Osteoblast (primary cell): ENCODE measurements around the gene FBLIM1. TPM values are rescaled to one million over a fixed set of nuclear protein-coding genes. Genes with fewer than 3 reads are reported as not detected.

ENCODE experiments used
- DNase-seq: peaks from one replicate; pipeline ENCODE4 v3.0.0; 2011; ENCODE audit warnings: low spot score, mixed read lengths; ENCODE audit not compliant: insufficient read length; ENCODE audit errors: missing footprints
- H2AFZ ChIP-seq: 2 replicates; pipeline ENCODE4 v1.6.0; 2011; ENCODE audit warnings: mild to moderate bottlenecking, low read length
- H3K27ac ChIP-seq: 2 replicates; pipeline ENCODE4 v1.5.1; 2011; ENCODE audit warnings: mild to moderate bottlenecking, low read depth, low read length, moderate library complexity
- H3K27me3 ChIP-seq: 2 replicates; pipeline ENCODE4 v1.6.0; 2012; ENCODE audit warnings: mild to moderate bottlenecking, control low read depth, inconsistent platforms, low read length, moderate library complexity; ENCODE audit not compliant: insufficient read depth
- H3K36me3 ChIP-seq: 2 replicates; pipeline ENCODE4 v1.5.1; 2011; ENCODE audit warnings: mild to moderate bottlenecking, low read length, control low read depth, moderate library complexity; ENCODE audit not compliant: insufficient read depth
- H3K4me1 ChIP-seq: 2 replicates; pipeline ENCODE4 v1.5.1; 2011; ENCODE audit warnings: mild to moderate bottlenecking, low read length, control low read depth, moderate library complexity; ENCODE audit not compliant: insufficient read depth
- H3K4me2 ChIP-seq: 2 replicates; pipeline ENCODE4 v1.6.0; 2011; ENCODE audit warnings: mild to moderate bottlenecking, low read length; ENCODE audit not compliant: insufficient read depth
- H3K4me3 ChIP-seq: fragments of 200-600 bp; sonication (generic); 3 replicates; pipeline ENCODE4 v1.5.1; 2012; ENCODE audit warnings: mild to moderate bottlenecking, low read length, inconsistent platforms; ENCODE audit not compliant: insufficient read depth
- H3K79me2 ChIP-seq: 2 replicates; pipeline ENCODE4 v1.6.0; 2012; ENCODE audit warnings: mild to moderate bottlenecking, low read length, control low read depth, inconsistent platforms; ENCODE audit not compliant: insufficient read depth
- H3K9me3 ChIP-seq: 2 replicates; pipeline ENCODE4 v1.5.1; 2011; ENCODE audit warnings: low read depth, low read length, control low read depth
- H4K20me1 ChIP-seq: 2 replicates; pipeline ENCODE4 v1.6.0; 2012; ENCODE audit warnings: mild to moderate bottlenecking, low read length, control low read depth; ENCODE audit not compliant: insufficient read depth
- total RNA-seq: library from RNA; depleted of rRNA; stranded (reverse); fragments of >200 nt; gene quantifications from 2 replicates; pipeline ENCODE4 v1.2.3, GENCODE V29; 2012
- TF ChIP-seq, protein P1 (sequence below): IDR thresholded peaks from 2 replicates; pipeline ENCODE4 v1.5.1; 2011; ENCODE audit warnings: mild to moderate bottlenecking, low read depth, low read length, moderate library complexity; ENCODE audit errors: extremely low read depth

Gene FBLIM1
- total RNA-seq, 1 donor: 121 TPM

DNA sequence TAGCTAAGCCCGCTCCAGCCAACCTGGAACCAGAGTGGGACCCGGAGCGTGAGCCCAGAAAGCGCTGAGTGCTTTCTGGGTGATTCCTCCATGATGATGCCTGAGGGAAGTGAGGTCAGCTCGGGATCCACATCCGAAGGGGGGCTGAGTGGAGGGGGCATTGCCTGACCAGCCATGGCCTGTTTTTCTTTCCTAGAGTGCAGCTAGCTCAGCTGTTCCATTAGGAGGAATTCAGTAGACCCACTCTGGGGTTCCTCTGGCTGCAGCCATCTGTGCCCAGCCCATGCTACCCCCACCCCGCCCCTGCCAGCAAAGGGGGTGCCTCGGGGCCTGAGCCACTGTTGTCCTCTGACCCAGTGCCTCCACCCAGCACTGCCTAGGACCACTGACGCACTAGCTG lies 32.1 kb upstream of the FBLIM1 start:
- Histone ChIP-seq H3K9me3 (no peaks in the 10 kb centered on the region), H3K4me1 (no peaks in the 10 kb centered on the region), H3K4me3 (no peak overlapping the region), H3K36me3 (peaks cover 67% of the 10 kb centered on the region), H3K27ac (no peak overlapping the region), H4K20me1 (no peaks in the 10 kb centered on the region), H2AFZ (no peak overlapping the region), H3K27me3 (no peaks in the 10 kb centered on the region), H3K4me2 (no peak overlapping the region), H3K79me2 (no peaks in the 10 kb centered on the region)
- DNase-seq: peak; percentile 62
- TF ChIP-seq, protein P1, sequence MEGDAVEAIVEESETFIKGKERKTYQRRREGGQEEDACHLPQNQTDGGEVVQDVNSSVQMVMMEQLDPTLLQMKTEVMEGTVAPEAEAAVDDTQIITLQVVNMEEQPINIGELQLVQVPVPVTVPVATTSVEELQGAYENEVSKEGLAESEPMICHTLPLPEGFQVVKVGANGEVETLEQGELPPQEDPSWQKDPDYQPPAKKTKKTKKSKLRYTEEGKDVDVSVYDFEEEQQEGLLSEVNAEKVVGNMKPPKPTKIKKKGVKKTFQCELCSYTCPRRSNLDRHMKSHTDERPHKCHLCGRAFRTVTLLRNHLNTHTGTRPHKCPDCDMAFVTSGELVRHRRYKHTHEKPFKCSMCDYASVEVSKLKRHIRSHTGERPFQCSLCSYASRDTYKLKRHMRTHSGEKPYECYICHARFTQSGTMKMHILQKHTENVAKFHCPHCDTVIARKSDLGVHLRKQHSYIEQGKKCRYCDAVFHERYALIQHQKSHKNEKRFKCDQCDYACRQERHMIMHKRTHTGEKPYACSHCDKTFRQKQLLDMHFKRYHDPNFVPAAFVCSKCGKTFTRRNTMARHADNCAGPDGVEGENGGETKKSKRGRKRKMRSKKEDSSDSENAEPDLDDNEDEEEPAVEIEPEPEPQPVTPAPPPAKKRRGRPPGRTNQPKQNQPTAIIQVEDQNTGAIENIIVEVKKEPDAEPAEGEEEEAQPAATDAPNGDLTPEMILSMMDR: no peak

DNA sequence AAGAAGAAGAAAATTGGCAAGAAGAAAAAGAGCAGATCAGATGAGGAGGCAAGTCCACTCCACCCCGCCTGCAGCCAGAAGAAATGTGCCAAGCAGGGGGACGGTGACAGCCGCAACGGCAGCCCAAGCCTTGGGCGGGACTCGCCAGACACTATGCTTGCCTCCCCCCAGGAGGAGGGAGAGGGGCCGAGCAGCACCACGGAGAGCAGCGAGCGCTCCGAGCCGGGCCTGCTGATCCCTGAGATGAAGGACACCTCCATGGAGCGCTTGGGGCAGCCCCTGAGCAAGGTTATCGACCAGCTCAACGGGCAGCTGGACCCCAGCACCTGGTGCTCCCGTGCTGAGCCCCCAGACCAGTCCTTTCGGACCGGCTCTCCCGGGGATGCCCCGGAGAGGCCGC lies 31.6 kb upstream of the FBLIM1 start:
- no peaks in the 10 kb centered on the region for H3K27me3 ChIP-seq
- no peaks in the 10 kb centered on the region for H3K79me2 ChIP-seq
- no peak overlapping the region for H3K27ac ChIP-seq
- peak; percentile 79 for DNase-seq
- H4K20me1 ChIP-seq: no peaks in the 10 kb centered on the region
- no peak overlapping the region for H2AFZ ChIP-seq
- H3K9me3 ChIP-seq: no peaks in the 10 kb centered on the region
- no peak overlapping the region for H3K4me2 ChIP-seq
- no peak overlapping the region for H3K4me3 ChIP-seq
- H3K4me1 ChIP-seq: no peaks in the 10 kb centered on the region
- TF ChIP-seq, protein P1: no peak
- peaks cover 64% of the 10 kb centered on the region for H3K36me3 ChIP-seq

DNA sequence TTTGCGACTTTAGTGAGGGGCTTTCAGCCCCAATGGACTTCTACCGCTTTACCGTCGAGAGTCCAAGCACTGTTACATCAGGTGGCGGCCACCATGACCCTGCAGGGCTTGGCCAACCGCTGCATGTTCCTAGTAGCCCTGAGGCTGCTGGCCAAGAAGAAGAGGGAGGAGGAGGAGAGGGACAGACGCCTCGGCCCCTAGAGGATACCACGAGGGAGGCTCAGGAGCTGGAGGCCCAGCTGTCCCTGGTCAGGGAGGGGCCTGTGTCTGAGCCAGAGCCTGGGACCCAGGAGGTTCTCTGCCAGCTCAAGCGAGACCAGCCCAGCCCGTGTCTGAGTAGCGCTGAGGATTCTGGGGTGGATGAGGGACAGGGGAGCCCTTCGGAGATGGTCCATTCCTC lies 31.2 kb upstream of the FBLIM1 start:
- H3K36me3 ChIP-seq: peaks cover 65% of the 10 kb centered on the region
- no peak overlapping the region for H3K4me2 ChIP-seq
- no peaks in the 10 kb centered on the region for H3K27me3 ChIP-seq
- H3K27ac ChIP-seq: no peak overlapping the region
- DNase-seq: peak; percentile 68
- no peaks in the 10 kb centered on the region for H4K20me1 ChIP-seq
- H3K9me3 ChIP-seq: no peaks in the 10 kb centered on the region
- no peak overlapping the region for H3K4me3 ChIP-seq
- TF ChIP-seq, protein P1: no peak
- H3K79me2 ChIP-seq: no peaks in the 10 kb centered on the region
- no peak overlapping the region for H2AFZ ChIP-seq
- H3K4me1 ChIP-seq: no peaks in the 10 kb centered on the region

GRCh38 chr1:15727866-15728534 lies 30.6 kb upstream of the FBLIM1 start:
- Histone ChIP-seq H3K4me2 (no peak overlapping the region), H3K27ac (no peak overlapping the region), H3K27me3 (no peaks in the 10 kb centered on the region), H3K4me1 (no peaks in the 10 kb centered on the region), H3K36me3 (peaks cover 63% of the 10 kb centered on the region), H2AFZ (no peak overlapping the region), H3K9me3 (no peaks in the 10 kb centered on the region), H4K20me1 (no peaks in the 10 kb centered on the region), H3K79me2 (no peaks in the 10 kb centered on the region), H3K4me3 (no peak overlapping the region)
- TF ChIP-seq, protein P1: no peak
- DNase-seq: peak; percentile 55
